Stimulated activated CD4-positive, alpha-beta T cell treated with anti-CD3 and anti-CD28 coated beads, Interleukin-2, amount 100 ng/mL, for 4 hours (primary cell): Measurements from ENCODE around the gene PSTPIP1.

Experiments used
- DNase-seq: peaks from one replicate; pipeline ENCODE4 v3.0.0-alpha.2; 2020; ENCODE audit warnings: low read depth

The PSTPIP1 gene

DNA sequence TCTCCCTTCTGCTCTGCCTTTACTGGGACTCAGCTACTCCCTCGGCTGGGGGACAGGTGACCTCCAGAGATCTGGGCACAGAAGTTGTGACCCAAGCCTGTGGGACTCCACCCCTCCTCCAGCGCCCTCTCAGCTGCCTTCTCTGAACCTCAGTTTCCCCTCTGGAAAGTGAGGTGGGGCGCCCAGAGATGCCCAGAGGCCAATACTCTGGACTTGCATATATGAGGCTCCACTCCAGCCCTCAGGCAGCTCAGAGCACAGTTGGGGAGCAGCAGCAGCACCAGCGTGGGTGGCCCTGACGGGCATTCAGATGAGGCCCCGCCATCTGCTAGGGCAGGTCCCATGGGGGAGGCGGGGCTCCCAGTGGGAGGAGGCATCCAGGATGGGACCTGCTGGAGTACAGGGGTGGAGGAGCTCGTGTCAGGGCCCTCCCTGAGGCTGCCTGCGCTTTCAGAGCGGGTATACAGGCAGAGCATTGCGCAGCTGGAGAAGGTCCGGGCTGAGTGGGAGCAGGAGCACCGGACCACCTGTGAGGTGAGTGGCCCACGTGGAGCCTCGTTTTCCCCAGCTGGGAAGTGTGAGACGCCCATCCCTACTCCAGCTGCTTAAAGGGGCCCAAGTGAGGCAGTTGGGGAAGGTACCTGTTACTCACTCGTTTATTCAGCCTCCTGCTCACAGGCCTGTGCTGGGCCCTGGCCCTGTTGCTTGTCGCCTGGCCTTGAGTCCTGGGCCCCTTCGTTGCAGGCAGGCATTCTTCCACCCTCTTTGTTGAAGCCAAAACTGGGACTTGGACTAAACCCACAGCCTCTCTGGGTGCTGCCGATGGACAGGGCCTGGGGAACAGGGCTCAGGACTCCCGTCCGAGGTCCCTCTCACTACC, 35.4 kb downstream of the PSTPIP1 start:
- DNase-seq: no peak

DNA sequence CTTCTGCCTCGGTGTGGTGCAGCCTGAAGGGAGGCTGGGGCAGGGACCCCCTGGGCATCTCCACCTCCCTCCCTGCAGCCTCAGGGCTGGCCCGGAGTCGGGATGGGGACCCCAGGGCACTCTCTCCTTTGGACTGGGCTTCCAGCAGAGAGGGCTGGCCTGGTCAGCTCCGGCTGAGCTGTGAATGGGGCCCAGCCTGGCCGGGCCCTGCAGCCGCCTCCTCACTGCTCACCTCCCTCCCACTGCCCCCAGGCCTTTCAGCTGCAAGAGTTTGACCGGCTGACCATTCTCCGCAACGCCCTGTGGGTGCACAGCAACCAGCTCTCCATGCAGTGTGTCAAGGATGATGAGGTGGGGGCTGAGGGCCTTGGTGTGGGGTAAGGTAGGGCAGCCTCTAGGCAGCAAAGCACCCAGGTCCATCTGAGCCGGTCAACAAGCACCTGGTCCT, 36.0 kb downstream of the PSTPIP1 start:
- DNase-seq: no peak

DNA sequence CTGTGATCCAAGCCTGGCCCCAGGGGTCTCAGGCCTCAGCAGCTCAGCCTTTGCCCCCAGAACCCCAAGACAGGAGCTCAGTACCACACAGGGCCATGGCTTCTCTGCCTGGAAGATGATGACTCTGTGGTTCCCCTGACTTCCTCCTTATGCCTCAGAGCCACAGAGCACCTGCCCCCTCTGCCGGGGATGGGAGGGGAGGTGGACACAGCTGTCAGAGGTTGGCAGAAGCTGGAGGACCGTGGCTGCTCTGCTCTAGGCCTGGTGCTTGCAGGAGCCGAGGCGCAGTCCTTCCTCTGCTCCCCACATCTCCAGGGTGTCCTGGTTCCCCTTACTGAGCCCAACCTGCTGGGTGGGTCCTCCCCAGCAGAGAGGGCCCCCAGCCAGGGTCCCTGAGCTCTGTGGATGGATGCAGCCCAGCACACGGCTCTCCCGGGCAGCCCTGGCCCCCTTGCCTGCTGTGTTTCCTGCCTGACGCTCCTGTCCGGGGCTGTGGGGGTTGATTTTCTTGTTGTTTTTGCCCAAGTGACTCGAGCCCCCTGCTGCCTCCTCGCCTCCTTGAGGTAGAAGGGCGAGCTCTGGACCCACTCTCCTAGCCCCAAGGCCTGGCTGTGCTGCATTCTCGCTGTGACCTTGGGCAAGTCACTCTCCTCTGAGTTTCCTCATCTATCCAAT, 36.6 kb downstream of the PSTPIP1 start:
- no peak for DNase-seq

DNA sequence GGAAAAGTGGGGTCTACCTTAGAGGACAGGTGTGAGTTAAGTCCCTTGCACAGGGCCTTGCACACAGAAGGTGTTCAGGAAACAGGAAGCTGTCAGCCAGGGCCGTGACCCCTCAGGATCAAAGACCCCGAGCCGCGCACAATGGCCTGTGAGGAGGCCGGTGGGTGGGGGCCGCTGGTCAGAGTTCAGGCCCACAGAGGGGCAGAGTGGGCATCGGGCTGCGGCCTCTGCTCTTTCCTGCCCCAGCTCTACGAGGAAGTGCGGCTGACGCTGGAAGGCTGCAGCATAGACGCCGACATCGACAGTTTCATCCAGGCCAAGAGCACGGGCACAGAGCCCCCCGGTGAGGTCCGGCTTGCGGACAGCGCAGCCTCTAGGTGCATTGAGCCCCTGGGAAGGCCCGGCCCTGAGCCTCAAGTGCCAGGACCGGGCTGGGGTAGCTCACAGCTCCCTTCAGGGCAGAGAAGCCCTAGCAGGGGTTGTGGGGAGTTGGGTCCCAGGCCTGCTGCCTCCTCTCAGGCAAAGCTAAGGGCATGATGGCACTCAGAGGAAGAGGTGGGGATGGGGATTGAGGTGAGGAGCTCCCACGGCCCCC, 37.2 kb downstream of the PSTPIP1 start:
- no peak for DNase-seq

DNA sequence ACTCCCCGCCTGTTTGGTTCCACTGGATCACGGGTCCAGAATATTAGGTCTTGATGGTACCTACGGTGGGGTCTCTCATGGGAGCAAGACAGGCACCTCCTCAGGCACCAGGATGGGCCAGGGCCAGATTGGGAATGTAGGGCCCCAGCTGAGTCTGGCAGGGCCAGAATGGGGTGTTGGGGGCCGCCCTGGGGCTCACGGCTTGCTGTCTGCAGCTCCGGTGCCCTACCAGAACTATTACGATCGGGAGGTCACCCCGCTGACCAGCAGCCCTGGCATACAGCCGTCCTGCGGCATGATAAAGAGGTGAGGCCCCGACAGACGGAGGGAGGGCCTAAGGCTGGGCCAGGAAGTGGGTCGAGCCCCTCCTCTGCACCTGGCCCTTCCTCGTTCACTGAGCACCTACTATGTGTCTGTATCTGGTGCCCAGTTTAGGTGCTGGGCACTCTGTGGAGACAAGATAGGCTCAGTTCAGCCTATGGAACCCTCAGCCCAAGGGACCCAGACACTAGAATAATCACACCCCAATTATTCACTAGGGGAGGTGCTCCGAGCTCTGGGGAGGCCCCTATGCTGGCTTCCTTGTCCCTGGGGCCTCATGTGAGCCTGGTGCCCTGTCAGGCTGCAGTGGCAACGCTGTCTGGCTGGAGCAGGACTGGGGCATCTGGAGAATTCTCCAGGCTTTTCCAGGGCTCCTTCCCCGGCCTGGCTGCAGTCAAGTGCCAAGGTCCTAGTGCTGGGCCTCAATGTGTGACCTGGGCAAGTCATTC, 37.9 kb downstream of the PSTPIP1 start:
- DNase-seq: no peak

DNA sequence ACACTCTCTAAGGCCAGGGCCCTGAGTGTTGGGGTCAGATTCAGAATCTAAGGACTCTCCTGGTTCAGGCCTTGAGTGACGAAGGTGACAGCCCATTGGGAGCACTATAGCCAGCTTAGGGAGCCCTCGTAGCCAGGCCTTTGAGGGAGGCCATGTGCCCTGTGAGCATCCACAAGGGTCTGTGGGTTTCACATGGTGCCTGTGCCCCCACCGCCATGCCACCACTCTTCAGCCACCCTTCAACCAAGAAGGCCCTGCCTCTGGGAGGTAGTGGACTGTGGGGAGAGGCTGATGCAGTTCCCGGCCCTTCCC, 38.4 kb downstream of the PSTPIP1 start:
- no peak for DNase-seq

DNA sequence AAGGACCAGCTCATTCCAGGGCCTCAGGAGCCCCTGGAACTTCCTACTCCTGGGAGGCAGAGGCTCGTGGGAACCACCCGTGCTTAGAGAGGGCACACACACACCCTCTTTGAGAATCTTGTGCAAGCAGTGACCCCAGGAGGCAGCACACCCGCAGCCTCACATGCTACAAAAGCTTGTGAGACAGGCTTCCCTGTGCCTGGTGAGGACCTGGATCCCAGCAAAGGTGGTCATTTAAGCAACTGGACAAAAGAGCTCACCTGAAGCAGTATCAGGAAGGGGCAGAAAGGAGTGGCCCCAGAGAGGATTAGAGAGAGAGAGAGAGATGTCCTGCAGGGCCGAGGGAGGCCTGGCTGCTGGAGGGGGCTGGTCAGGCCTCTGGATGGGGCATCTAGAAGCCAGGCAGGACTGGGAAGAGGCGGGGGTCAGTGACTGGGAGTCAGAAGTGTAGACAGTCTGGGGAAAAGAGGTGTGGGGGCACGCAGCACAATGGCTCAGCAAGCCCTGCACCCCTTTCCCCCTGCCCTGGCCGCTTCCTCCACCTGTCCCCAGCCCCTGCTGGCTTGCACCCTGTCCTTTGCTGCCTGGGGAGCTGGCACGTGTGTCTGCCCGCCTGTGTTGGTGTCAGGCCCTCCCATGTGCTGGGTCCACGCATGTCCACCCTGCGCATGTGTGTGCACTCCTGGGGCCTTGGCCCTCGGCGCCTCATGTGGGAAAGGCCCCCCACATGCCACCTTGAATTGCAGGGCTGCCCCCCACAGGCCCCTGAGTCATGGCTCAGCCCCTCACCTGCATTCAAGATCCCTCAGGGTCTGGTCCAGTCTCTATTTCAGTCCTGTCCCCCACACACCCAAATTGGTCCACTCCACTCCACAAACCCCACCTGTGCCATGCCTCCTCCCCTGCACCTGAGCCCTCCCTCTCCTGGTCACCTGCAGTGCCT, 39.1 kb downstream of the PSTPIP1 start:
- no peak for DNase-seq

DNA sequence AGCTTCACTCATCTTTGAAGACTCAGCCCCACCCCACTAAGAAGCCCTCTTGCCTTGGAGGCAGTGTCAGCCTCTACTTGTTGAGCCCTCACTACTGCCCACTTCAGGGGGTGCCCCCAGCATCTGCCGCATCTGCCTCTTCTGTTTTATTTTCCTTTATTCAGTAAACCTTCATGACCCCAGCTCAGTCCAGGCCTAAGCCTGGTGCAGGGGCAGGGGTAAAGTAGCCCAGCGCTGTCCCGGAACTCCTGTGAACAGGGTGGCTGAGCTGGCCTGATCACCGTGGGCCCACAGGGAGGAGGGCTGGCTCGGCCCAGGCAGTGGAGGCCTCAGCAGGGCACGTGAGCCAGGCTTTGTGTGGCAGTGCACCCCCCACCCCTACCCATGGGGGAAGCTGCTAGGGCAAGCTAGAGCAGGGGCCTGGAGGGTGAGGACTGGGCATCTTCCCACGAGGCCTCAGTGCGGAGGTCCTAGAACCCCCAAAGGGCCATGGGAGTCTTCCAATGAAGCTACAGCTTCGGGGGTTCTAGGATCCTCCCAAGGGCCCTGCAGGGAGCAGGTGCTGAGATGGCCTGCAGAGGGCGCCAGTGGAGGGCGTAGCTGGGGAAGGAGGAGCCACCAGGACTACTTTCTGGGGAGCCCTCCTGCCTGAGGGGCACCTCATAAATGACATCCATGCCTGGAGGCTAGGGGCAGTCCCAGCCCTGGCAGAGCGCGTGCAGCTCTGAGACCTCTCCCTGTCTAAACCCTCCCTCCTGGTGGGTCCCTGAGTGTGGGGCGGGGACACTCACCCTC, 40.0 kb downstream of the PSTPIP1 start:
- DNase-seq: no peak

DNA sequence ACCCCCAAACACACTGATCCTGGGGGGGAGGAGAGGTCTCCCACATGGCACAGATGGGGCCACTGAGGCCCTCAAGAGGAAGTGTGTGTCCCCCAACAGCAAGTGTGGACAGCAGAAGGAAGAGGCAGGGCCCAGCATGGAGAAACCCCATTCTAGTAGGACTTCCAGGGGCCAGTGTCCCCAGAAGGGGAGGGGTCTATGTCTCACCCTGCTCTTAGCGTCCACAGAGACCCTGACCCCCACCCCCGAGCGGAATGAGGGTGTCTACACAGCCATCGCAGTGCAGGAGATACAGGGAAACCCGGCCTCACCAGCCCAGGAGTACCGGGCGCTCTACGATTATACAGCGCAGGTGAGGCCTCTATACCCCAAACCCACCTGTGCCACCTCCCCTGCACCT, 40.7 kb downstream of the PSTPIP1 start:
- no peak for DNase-seq

DNA sequence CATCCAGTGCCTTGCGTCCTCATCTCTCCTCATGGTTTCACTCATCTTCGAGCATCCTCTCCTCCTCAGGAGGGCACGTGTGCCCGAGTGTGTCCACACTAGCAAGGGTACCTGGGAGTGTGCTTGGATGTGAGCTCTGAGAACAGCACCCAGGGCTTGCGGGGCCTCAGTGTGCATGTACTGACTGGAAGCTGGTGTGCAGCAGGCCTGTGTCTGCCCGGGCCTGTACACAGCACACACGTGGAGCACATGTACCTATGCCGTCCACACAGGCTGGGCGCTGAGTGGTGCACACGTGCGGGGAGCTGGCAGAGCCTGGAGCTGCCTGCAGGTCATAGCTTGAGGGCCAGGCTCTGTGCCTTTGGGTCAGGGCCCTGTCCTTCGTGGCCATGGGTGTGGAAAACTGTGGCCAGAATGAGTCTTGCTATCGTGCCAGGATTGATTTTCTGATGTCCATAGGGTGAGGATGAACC, 41.1 kb downstream of the PSTPIP1 start:
- no peak for DNase-seq

DNA sequence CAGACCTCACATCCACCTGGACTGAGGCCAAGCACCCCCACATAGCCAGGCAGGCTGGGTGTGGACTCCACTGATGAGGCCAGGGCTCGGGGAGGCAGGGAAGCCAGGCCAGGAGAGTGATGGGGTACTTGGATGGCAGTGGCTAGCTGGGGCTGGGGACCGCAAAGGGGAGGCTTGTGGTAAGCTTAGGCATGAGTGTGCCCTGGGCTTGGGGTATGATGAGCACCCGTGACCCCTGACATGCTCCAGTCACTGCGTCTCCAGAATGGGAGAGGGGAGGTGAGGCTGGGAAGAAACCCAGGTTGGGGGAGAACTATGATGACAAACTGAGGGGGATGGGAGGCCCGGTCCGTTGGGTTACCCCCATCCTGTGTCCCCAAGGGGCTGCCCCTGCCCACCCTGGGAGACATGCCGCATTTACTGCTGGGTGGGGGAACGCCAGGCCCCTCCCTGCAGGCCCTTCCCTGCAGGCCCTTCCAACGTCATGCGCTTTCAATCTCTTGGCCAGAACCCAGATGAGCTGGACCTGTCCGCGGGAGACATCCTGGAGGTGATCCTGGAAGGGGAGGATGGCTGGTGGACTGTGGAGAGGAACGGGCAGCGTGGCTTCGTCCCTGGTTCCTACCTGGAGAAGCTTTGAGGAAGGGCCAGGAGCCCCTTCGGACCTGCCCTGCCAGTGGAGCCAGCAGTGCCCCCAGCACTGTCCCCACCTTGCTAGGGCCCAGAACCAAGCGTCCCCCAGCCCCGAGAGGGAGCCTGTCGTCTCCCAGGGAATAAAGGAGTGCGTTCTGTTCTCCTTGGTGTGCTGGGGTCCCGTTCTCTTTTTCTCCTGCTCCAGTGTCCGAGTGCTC, 41.8 kb downstream of the PSTPIP1 start:
- no peak for DNase-seq

DNA sequence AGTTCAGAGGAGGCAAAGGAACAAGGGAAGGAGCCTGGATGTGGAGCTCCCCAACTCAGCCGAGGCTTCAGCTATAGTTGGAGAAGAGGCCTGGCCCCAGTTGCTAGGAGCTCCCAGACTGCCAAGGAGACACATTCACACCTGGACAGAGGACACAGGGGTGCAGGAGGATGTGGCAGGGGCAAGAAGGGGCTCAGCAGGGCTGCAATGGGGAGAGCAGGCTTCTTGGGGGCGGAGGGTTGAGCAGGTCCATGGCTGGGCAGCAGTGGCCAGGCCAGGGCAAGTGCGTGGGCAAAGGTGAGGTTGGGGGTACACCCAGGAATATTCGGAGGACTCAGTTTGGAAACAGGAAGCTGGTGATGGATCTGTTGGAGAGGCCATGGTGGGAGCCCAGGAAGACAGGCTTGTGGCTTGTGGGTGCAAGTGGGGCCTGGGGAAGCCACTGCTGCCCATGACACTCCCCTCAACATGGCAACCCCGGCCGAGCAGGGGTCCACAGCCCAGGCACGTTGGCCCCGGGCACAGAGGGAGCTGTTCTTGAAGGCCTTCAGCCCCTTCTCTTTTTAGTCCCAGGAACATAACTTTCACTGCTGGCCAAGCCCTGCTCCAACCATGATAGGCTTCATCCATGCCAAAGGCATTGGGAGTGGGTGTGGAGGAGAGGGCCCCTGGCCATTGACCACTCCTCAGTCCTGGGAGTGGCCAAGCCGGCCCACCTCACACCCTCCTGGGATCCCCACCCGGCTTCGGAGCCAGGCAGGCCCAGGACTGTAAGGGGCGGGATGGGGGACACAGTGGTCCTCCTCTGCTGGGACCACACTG, 42.7 kb downstream of the PSTPIP1 start:
- DNase-seq: no peak

DNA sequence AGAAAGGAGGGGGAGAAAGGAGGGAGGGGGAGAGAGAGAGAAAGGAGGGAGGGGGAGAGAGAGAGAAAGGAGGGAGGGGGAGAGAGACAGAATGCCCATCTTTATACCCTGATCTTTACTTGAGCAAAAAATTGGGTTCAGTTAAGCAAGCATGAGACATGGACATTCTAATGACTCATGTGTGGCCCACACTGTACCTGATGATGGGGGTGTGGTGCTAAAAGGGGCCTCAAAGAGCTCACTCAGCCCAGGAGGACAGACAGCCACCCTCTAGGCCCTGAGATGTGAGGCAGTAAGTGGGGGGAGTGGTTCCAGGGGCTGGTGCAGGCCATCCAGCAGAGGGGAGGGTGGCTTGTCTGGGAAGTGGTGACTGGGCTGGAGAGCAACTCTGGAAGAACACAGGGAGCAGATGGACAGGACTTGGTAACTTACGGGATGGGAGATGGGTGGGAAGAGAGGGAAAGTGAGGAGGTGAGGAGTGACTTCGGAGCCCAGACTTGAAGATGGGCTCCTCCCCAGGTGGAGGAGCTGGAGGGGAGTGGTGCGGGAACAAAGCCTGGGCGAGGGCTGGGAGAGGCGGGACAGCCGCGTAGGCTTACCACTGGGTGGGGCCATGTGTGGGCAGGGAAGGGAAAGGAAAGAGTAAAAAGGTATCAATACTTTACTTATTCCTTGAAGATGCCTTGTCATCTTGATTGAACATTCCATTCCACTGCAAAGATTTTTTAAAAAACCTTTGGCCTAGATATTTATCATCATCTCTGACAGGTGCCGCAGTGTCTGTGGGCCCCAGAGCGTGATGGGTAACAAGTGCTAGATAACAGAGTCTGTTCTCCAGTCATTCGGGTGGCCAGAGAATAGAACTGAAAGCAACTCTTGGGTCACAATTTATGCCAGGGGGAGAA, 43.6 kb downstream of the PSTPIP1 start:
- DNase-seq: no peak

DNA sequence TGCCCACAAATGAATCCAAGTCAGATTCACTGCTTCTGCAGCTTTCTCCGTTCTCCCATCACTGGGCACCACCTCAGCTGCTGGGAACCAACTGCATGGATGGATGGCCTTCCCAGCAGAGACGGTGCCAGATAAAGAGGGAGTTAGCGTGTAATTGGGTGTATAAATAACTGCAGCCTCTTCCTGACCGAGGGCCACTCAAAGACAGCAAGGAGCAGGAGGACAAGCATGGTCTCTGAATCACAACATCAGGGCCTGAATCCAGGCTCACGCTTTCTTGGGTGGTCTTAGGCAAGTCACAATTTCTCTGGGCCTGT, 44.2 kb downstream of the PSTPIP1 start:
- no peak for DNase-seq

DNA sequence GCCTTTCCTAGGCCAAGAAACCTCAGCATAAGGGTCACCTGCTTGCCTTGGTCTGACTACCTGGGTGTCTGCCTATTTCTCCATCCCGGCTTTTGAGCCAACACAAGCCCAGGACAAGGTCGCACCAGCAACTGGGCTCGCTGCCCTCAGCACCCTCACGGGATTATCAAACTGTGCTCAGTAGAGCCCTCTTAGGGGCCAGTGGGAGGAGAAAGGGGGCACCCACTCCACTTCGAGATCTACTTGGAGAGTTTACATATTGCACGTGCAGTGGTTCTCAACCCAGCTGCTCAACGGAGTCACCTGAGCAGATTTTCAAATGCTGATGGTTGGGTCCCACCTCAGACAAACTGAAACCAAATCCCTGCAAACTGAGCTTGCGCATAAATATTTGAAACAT, 44.9 kb downstream of the PSTPIP1 start:
- DNase-seq: no peak

DNA sequence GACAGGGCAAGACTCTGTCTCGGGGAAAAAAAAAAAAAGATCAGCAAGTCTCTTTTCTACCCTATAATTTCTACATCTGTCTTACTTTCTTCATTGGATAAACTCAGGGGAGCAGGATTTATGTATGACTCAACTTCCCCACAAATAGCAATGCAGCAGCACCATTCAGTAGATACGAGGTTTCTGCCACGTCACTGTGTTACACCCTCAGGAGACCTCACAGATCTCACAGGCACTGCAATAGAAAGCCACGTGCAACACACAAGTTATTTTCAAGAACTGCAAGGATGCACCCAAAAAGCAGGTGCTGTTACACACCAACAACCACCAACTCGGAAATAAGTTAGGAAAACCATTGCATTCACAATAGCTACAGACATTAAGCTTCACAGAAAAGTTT, 45.7 kb downstream of the PSTPIP1 start:
- no peak for DNase-seq

DNA sequence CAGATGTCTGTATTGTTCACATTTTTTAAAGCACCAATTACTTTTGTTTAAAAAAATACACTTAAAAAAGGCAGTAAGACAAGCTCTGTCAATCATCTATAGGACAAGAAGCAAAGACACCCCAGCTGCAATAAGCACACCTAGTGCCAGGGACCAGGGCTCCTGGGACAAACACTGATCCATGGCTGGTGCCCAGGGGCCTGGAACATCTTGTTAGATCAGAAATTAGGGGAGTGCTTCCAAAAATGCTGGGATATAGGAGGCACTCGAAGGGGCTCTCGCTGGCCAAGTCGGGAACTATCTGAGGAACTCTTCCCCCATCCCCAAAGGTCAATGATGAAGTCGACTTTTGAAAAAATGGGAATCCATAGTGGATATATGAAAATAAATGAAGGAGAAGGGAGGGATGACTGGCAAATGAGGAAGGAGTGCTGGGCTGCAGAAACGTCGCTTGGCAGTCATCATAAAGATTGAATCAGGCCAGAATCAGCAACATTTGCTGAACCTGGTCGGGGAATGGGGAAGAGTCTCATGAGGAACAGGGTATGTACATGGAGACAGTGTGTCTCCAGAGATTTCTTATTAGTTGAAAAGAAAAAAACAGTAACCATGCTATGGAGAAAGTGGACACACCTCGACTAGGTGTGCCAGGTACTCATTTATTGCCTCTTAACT, 47.5 kb downstream of the PSTPIP1 start:
- DNase-seq: no peak
